Measurements from ENCODE around the gene C19orf47. TPM values are rescaled to one million over a fixed set of nuclear protein-coding genes. Genes with fewer than 3 reads are reported as not detected.

The C19orf47 gene
- total RNA-seq, 1 donor from 2014 or later, result 16.1 TPM

DNA sequence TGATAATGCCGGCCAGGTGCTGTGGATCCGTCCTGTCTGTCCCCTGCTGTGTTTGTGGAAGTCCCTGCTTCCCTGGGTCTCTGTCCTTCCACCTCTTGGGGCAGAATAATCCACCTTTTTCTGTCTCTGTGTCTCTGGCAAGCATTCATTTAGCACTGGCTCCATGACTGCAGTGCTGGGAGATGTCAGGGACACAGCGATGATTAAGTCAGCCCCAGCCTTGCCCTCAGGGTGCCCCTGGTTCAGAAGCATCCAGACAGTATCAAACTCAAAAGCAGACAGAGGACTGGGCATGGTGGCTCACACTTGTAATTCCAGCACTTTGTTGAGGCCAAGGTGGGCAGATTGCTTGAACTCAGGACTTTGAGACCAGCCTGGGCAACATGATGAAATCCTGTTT lies 40.3 kb upstream of the C19orf47 start:
- H3K27me3 ChIP-seq, result no peaks in the 10 kb centered on the region
- DNase-seq (no peak), ATAC-seq (no peak)
- H3K36me3 ChIP-seq, result no peaks in the 10 kb centered on the region
- peaks cover 12% of the 10 kb centered on the region for H3K4me1 ChIP-seq
- H3K9me3 ChIP-seq, result no peaks in the 10 kb centered on the region
- intact Hi-C loops (cut with DNase I), result no loop called here
- no peak overlapping the region for H3K4me3 ChIP-seq
- H3K27ac ChIP-seq, result no peak overlapping the region
- TF ChIP-seq, protein P1, sequence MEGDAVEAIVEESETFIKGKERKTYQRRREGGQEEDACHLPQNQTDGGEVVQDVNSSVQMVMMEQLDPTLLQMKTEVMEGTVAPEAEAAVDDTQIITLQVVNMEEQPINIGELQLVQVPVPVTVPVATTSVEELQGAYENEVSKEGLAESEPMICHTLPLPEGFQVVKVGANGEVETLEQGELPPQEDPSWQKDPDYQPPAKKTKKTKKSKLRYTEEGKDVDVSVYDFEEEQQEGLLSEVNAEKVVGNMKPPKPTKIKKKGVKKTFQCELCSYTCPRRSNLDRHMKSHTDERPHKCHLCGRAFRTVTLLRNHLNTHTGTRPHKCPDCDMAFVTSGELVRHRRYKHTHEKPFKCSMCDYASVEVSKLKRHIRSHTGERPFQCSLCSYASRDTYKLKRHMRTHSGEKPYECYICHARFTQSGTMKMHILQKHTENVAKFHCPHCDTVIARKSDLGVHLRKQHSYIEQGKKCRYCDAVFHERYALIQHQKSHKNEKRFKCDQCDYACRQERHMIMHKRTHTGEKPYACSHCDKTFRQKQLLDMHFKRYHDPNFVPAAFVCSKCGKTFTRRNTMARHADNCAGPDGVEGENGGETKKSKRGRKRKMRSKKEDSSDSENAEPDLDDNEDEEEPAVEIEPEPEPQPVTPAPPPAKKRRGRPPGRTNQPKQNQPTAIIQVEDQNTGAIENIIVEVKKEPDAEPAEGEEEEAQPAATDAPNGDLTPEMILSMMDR (IDR thresholded peaks at IDR 0.05), result no peak

GRCh38 chr19:40387155-40387554 lies 39.0 kb upstream of the C19orf47 start:
- Histone ChIP-seq H3K4me1 (peaks cover 3% of the 10 kb centered on the region), H3K4me3 (no peak overlapping the region), H3K36me3 (no peaks in the 10 kb centered on the region), H3K27ac (no peak overlapping the region), H3K27me3 (no peaks in the 10 kb centered on the region), H3K9me3 (no peaks in the 10 kb centered on the region)
- TF ChIP-seq, protein P1 (IDR thresholded peaks at IDR 0.05), result no peak
- DNase-seq (no peak), ATAC-seq (no peak)
- intact Hi-C loops (cut with DNase I), result no loop called here

GRCh38 chr19:40383668-40384248 lies 35.6 kb upstream of the C19orf47 start:
- no peak overlapping the region for H3K27ac ChIP-seq
- DNase-seq (no peak), ATAC-seq (no peak)
- no peaks in the 10 kb centered on the region for H3K4me1 ChIP-seq
- H3K4me3 ChIP-seq, result no peak overlapping the region
- TF ChIP-seq, protein P1 (IDR thresholded peaks at IDR 0.05), result no peak
- peaks cover 11% of the 10 kb centered on the region for H3K36me3 ChIP-seq
- intact Hi-C loops (cut with DNase I), result no loop called here
- no peaks in the 10 kb centered on the region for H3K27me3 ChIP-seq
- no peaks in the 10 kb centered on the region for H3K9me3 ChIP-seq

DNA sequence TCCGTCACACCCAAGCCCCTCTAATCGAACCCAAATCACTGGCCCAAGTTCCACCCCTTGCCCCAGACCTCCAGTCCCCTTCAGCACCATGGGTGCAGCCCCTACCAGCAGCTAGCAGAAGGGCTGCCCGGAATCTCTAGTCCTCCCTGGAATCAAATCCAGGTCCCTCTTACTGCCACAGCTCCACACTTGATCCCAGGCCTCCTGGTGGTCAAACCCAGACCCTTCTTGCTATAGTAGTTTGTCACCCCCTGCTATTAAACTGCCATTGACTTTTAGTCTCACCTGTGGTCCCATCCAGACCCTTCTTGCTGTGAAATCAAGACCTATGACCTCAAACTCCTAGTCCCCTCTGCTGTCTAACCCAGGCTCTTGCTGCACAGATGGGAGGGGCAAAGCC lies 33.1 kb upstream of the C19orf47 start:
- no peak overlapping the region for H3K27ac ChIP-seq
- H3K9me3 ChIP-seq, result no peaks in the 10 kb centered on the region
- no peaks in the 10 kb centered on the region for H3K4me1 ChIP-seq
- no peak for ATAC-seq
- H3K36me3 ChIP-seq, result peaks cover 26% of the 10 kb centered on the region
- H3K4me3 ChIP-seq, result no peak overlapping the region
- intact Hi-C loops (cut with DNase I), result no loop called here
- H3K27me3 ChIP-seq, result no peaks in the 10 kb centered on the region
- TF ChIP-seq, protein P1 (IDR thresholded peaks at IDR 0.05), result no peak
- DNase-seq, result no peak

GRCh38 chr19:40380199-40381037 lies 32.2 kb upstream of the C19orf47 start:
- Histone ChIP-seq H3K4me1 (no peaks in the 10 kb centered on the region), H3K27ac (no peak overlapping the region), H3K4me3 (no peak overlapping the region), H3K36me3 (peaks cover 32% of the 10 kb centered on the region), H3K27me3 (no peaks in the 10 kb centered on the region), H3K9me3 (no peaks in the 10 kb centered on the region)
- TF ChIP-seq, protein P1 (IDR thresholded peaks at IDR 0.05), result no peak
- intact Hi-C loops (cut with DNase I), result no loop called here
- ATAC-seq (no peak), DNase-seq (no peak)

Data from upper lobe of right lung (tissue), 1 donor.